ENCODE data around the gene FAM47C. TPM values are rescaled to one million over a fixed set of nuclear protein-coding genes. Genes with fewer than 3 reads are reported as not detected.
A peak's percentile ranks its signal among the peaks of the same experiment; 100 is the strongest.
"Not testable (repeated sequence)": the region's sequence is repeated elsewhere in the genome, so short reads cannot be mapped to it uniquely, and the experiment has no call there.

Gene FAM47C
- total and polyA plus RNA-seq, 3 donors from 2014 or later = 0.74 to 9.5 (median 2.4) TPM

- no peaks in the 10 kb centered on the region for H3K27me3 ChIP-seq
- intact Hi-C loops (cut with DNase I; ENCODE audit: low total_unique reads) = no loop called here
- H3K27ac ChIP-seq = no peak overlapping the region
- no peaks in the 10 kb centered on the region for H3K9me3 ChIP-seq
- TF ChIP-seq CTCF (IDR thresholded peaks at IDR 0.05) (no peak), POLR2A (IDR thresholded peaks at IDR 0.05) (no peak)
- H3K4me3 ChIP-seq = no peak overlapping the region
- H3K36me3 ChIP-seq (ENCODE audit: low read depth, missing control alignments) = no peaks in the 10 kb centered on the region
- WGBS, 2 donors = 67 to 93% methylated on average over 4 of the region's 4 CpGs
- DNase-seq = no peak
- no peaks in the 10 kb centered on the region for H3K4me1 ChIP-seq
Observed at GRCh38 chrX:37047776-37048175, 39.6 kb downstream of the FAM47C start.

GRCh38 chrX:37057572-37057971 lies 49.4 kb downstream of the FAM47C start:
- H3K4me1 ChIP-seq; intact Hi-C loops (cut with DNase I; ENCODE audit: low total_unique reads); H3K27ac ChIP-seq; DNase-seq; H3K27me3 ChIP-seq; H3K36me3 ChIP-seq (ENCODE audit: low read depth, missing control alignments); H3K4me3 ChIP-seq; H3K9me3 ChIP-seq: not testable (repeated sequence)

- Histone ChIP-seq H3K4me1 (no peaks in the 10 kb centered on the region), H3K9me3 (no peaks in the 10 kb centered on the region), H3K27me3 (no peaks in the 10 kb centered on the region), H3K36me3 (ENCODE audit: low read depth, missing control alignments) (no peaks in the 10 kb centered on the region), H3K27ac (no peak overlapping the region), H3K4me3 (no peak overlapping the region)
- DNase-seq = no peak
- intact Hi-C loops (cut with DNase I; ENCODE audit: low total_unique reads) = no loop called here
- WGBS, 2 donors = 20 to 25% methylated on average over 3 of the region's 3 CpGs
- TF ChIP-seq POLR2A (IDR thresholded peaks at IDR 0.05) (no peak), CTCF (IDR thresholded peaks at IDR 0.05) (peak in 1 of 3 experiments; percentile 31)
Observed at GRCh38 chrX:37060999-37061398, 52.8 kb downstream of the FAM47C start.

Data from testis (tissue), 3 donors.